GM23338 (cell line): ENCODE results near the gene ACOXL.

Source experiments
- EZH2 ChIP-seq: fragments of 200-600 bp; sonication (generic); IDR thresholded peaks from one replicate; pipeline ENCODE4 v1.8.0; 2017; ENCODE audit warnings: antibody characterized with exemption, mild to moderate bottlenecking, low read depth; ENCODE audit not compliant: unreplicated experiment
- REST ChIP-seq: IDR thresholded peaks from one replicate; pipeline ENCODE4 v1.6.1; 2018; ENCODE audit warnings: antibody characterized with exemption; ENCODE audit not compliant: unreplicated experiment
- TF ChIP-seq, protein P1 (sequence below), 2 experiments: fragments of 200-600 bp in 1 of 2; sonication (generic) in 1 of 2; conservative IDR thresholded peaks; 2 replicates each; pipeline versions ENCODE4 v1.5.1 to v1.6.1; 2016 to 2017; ENCODE audit warnings: antibody characterized with exemption in 2 of 2, low read depth in 2 of 2, mild to moderate bottlenecking in 2 of 2, moderate library complexity in 1 of 2

DNA sequence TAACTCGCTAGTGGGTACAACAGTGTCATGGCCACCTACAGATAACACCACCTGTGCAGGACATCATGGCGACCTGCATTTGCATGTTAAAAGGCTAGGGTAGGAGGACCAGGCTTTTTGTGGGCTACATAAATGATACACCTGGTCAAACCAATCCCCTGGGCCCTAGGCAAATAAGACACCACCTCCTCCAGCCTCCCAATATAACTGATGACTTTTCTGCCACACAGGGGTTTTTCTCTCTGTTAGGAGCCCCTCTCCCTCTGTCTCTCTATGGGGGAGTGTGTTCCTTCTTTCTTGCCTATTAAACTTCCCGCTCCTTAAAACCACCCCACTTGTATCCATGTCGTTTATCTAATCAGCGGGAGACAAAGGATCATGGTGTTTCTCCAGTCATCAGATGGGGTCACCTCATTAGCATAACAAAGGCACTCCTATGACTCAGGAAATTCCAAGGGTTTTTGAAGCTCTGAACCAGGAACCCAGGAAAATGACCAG lies 43.7 kb upstream of the ACOXL start:
- TF ChIP-seq, protein P1, sequence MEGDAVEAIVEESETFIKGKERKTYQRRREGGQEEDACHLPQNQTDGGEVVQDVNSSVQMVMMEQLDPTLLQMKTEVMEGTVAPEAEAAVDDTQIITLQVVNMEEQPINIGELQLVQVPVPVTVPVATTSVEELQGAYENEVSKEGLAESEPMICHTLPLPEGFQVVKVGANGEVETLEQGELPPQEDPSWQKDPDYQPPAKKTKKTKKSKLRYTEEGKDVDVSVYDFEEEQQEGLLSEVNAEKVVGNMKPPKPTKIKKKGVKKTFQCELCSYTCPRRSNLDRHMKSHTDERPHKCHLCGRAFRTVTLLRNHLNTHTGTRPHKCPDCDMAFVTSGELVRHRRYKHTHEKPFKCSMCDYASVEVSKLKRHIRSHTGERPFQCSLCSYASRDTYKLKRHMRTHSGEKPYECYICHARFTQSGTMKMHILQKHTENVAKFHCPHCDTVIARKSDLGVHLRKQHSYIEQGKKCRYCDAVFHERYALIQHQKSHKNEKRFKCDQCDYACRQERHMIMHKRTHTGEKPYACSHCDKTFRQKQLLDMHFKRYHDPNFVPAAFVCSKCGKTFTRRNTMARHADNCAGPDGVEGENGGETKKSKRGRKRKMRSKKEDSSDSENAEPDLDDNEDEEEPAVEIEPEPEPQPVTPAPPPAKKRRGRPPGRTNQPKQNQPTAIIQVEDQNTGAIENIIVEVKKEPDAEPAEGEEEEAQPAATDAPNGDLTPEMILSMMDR (conservative IDR thresholded peaks at IDR 0.05; ENCODE audit: low read depth in 2 of 2) = no peak
- TF ChIP-seq REST (no peak), EZH2 (no peak)
